ENCODE data around the gene REN. TPM values are rescaled to one million over a fixed set of nuclear protein-coding genes. Genes with fewer than 3 reads are reported as not detected.

REN gene
- total RNA-seq, 1 experiment from 2014 or later = 0.81 TPM

DNA sequence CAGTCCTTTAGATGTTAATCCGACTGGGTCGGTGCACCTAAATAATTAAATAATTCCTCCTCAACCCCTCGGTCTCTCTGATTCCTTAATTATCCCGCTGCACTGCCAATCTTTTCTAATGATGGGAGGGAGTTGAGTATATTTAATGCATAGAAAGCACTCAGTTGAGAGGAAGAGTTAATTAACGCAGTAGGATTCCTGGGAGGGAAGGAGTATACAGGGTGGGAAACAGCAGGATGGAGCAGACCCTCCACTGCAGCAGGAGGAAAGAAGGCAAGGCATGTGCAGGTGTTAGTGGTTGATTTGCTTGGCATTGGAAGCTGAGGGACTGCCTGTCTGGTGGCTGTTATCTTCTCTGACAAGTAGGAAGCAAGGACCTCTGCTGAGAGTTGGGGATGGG lies 9.9 kb upstream of the REN start:
- no peak for DNase-seq
- POLR2A ChIA-PET (ENCODE audit: unreplicated experiment) = no interaction called here
- no peaks in the 10 kb centered on the region; the same call in 1 of the 2 replicates for H3K9me3 ChIP-seq (ENCODE audit: insufficient read depth, low read depth)
- peaks cover 85% of the 10 kb centered on the region for H3K4me1 ChIP-seq (replicated peaks; ENCODE audit: insufficient read depth)
- peaks cover 53% of the 10 kb centered on the region for H3K79me2 ChIP-seq (ENCODE audit: low read depth)
- CTCF ChIA-PET = interaction anchor here (0.6 to 1.1 kb wide), 2 partner anchors 39 to 186 kb away, joined by 3 read pairs; no protein-coding TSS in a partner anchor
- peaks cover 10% of the 10 kb centered on the region for H3K36me3 ChIP-seq (ENCODE audit: low read depth)
- H3K9me2 ChIP-seq (ENCODE audit: insufficient read depth) = no peaks in the 10 kb centered on the region
- H3K4me3 ChIP-seq = peak overlapping the region; percentile 82
- TF ChIP-seq, protein P1, sequence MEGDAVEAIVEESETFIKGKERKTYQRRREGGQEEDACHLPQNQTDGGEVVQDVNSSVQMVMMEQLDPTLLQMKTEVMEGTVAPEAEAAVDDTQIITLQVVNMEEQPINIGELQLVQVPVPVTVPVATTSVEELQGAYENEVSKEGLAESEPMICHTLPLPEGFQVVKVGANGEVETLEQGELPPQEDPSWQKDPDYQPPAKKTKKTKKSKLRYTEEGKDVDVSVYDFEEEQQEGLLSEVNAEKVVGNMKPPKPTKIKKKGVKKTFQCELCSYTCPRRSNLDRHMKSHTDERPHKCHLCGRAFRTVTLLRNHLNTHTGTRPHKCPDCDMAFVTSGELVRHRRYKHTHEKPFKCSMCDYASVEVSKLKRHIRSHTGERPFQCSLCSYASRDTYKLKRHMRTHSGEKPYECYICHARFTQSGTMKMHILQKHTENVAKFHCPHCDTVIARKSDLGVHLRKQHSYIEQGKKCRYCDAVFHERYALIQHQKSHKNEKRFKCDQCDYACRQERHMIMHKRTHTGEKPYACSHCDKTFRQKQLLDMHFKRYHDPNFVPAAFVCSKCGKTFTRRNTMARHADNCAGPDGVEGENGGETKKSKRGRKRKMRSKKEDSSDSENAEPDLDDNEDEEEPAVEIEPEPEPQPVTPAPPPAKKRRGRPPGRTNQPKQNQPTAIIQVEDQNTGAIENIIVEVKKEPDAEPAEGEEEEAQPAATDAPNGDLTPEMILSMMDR (conservative IDR thresholded peaks at IDR 0.05) = no peak
- no peak for TF ChIP-seq EZH2 (IDR thresholded peaks at IDR 0.05; ENCODE audit: low read depth)
- peaks cover 19% of the 10 kb centered on the region for H3F3A ChIP-seq (ENCODE audit: insufficient read depth, low read depth)
- intact Hi-C loops (cut with micrococcal nuclease; ENCODE audit: unreplicated experiment) = no loop called here
- no TSS peak for BruUV-seq (replicated peaks)
- H3K27me3 ChIP-seq (ENCODE audit: insufficient read depth, low read depth) = no peaks in the 10 kb centered on the region
- peak overlapping the region; percentile 43; the same call in 1 of the 2 replicates for H3K27ac ChIP-seq
- H3K4me2 ChIP-seq = peak overlapping the region; percentile 97
- no peaks in the 10 kb centered on the region for H4K20me1 ChIP-seq (ENCODE audit: insufficient read depth)
- no peak overlapping the region; the same call in 1 of the 2 replicates for H2AFZ ChIP-seq

DNA sequence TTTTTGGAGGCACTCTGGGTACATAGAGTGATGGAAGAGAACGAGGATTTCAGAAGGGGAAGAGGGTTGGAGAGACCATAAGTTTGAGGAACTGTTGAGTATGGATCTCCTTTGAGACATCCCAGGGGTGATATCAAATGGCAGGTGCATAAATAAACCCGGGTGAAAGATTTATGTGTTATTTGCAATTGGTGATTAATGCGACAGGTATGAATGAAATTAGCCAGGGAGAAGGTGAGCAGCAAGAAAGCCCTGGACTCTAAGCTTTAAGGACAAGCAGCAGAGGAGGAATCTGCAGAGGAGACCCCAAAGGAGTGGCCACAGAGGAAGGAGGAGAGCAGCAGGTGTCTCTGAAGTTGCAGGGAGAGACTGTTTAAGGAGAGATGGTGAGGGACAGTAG lies 8.8 kb upstream of the REN start:
- Histone ChIP-seq H3K9me3 (ENCODE audit: insufficient read depth, low read depth) (peaks cover 9% of the 10 kb centered on the region), H2AFZ (no peak overlapping the region), H3K4me1 (replicated peaks; ENCODE audit: insufficient read depth) (peaks cover 84% of the 10 kb centered on the region), H3K36me3 (ENCODE audit: low read depth) (peaks cover 16% of the 10 kb centered on the region), H3K79me2 (ENCODE audit: low read depth) (peaks cover 53% of the 10 kb centered on the region), H3K27ac (peak overlapping the region; percentile 43), H3F3A (ENCODE audit: insufficient read depth, low read depth) (peaks cover 28% of the 10 kb centered on the region), H3K9me2 (ENCODE audit: insufficient read depth) (no peaks in the 10 kb centered on the region), H4K20me1 (ENCODE audit: insufficient read depth) (no peaks in the 10 kb centered on the region), H3K4me2 (peak overlapping the region; percentile 97), H3K4me3 (peak overlapping the region; percentile 82), H3K27me3 (ENCODE audit: insufficient read depth, low read depth) (no peaks in the 10 kb centered on the region)
- ChIA-PET POLR2A (ENCODE audit: unreplicated experiment) (interaction anchor here (0.6 to 0.8 kb wide), 2 partner anchors 44 to 156 kb away, joined by 4 read pairs; no protein-coding TSS in a partner anchor), CTCF (interaction anchor here (1.1 kb wide), 1 partner anchor 40 kb away, joined by 3 read pairs; no protein-coding TSS in a partner anchor)
- no peak for TF ChIP-seq EZH2 (IDR thresholded peaks at IDR 0.05; ENCODE audit: low read depth)
- TF ChIP-seq, protein P1 (conservative IDR thresholded peaks at IDR 0.05) = no peak
- intact Hi-C loops (cut with micrococcal nuclease; ENCODE audit: unreplicated experiment) = loop anchor here (5.0 kb wide), 1 partner anchor 332 kb away; no protein-coding TSS in a partner anchor
- peak in 1 of 2 experiments; percentile 85 for DNase-seq
- BruUV-seq (replicated peaks) = no TSS peak

DNA sequence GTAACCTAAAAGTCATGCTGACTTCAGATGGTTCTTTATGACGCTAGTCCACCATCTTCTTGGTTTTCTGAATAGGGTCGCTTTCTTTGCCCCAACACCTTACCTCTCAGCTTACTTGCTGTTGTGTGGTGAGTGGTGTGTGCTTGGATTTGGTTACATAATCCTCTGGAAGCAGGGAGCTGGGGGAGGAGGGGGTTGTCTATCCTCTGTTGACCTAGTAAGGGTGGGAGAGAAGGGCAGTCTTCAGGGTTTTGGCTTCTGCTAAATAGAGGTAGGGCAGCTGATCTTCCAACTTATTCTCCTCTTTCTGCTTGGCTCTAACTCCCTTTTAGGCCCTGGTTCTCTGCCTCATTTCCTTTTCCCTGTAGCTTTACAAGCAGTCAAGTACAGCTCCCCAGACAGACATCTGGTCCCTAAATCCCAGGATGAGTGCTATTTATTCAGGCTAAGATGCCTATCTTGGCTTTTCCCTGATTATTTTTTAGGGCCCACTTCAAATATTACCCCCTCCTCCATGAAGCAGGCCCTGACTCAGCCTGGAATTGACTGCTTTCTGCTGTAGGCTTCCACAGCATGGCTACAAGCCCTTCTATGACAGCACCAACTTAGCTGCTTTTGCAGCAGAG lies 6.4 kb upstream of the REN start:
- H3K4me2 ChIP-seq = peak overlapping the region; percentile 37
- H3K9me2 ChIP-seq (ENCODE audit: insufficient read depth) = no peaks in the 10 kb centered on the region
- no peak for DNase-seq
- peaks cover 61% of the 10 kb centered on the region for H3K4me1 ChIP-seq (replicated peaks; ENCODE audit: insufficient read depth)
- H2AFZ ChIP-seq = peak overlapping the region; percentile 63
- peaks cover 22% of the 10 kb centered on the region for H3F3A ChIP-seq (ENCODE audit: insufficient read depth, low read depth)
- H3K36me3 ChIP-seq (ENCODE audit: low read depth) = peaks cover 10% of the 10 kb centered on the region; the same call in 1 of the 2 replicates
- no peak overlapping the region for H3K4me3 ChIP-seq
- TF ChIP-seq, protein P1 (conservative IDR thresholded peaks at IDR 0.05) = no peak
- no peak for TF ChIP-seq EZH2 (IDR thresholded peaks at IDR 0.05; ENCODE audit: low read depth)
- peaks cover 24% of the 10 kb centered on the region for H3K9me3 ChIP-seq (ENCODE audit: insufficient read depth, low read depth)
- H3K79me2 ChIP-seq (ENCODE audit: low read depth) = peaks cover 34% of the 10 kb centered on the region
- peak overlapping the region; percentile 88 for H3K27ac ChIP-seq
- BruUV-seq (replicated peaks) = no TSS peak
- POLR2A ChIA-PET (ENCODE audit: unreplicated experiment) = interaction anchor here (0.6 kb wide), 3 partner anchors 140 to 302 kb away, joined by 5 to 9 read pairs (median 8); no protein-coding TSS in a partner anchor
- CTCF ChIA-PET = interaction anchor here (0.9 to 1.6 kb wide), 2 partner anchors 18 to 26 kb away, joined by 3 to 5 read pairs; no protein-coding TSS in a partner anchor
- H3K27me3 ChIP-seq (ENCODE audit: insufficient read depth, low read depth) = no peaks in the 10 kb centered on the region
- no peaks in the 10 kb centered on the region for H4K20me1 ChIP-seq (ENCODE audit: insufficient read depth)
- intact Hi-C loops (cut with micrococcal nuclease; ENCODE audit: unreplicated experiment) = loop anchor here (2.0 to 5.0 kb wide), 2 partner anchors 18 to 335 kb away; no protein-coding TSS in a partner anchor

Measured in PC-9 (cell line).